Activated naive CD8-positive, alpha-beta T cell treated with anti-CD3 and anti-CD28 coated beads, Interleukin-2, amount 50 U/mL, for 24 hours (primary cell): ENCODE measurements around the gene VEGFA.
A peak's percentile ranks its signal among the peaks of the same experiment; 100 is the strongest.

Experiments used
- ATAC-seq: fragments of 150-1000 bp; cut with Tn5 transposase; one replicate; pipeline ENCODE4 v1.10.0; 2021
- DNase-seq: peaks from one replicate; pipeline ENCODE4 v3.0.0; 2021
- H3K27ac Mint-ChIP-seq: one replicate; pipeline ENCODE4 v1.8.0; 2021; ENCODE audit warnings: mild to moderate bottlenecking, mixed read lengths
- H3K27me3 Mint-ChIP-seq: one replicate; pipeline ENCODE4 v1.8.0; 2021; ENCODE audit warnings: mixed read lengths
- H3K36me3 Mint-ChIP-seq: one replicate; pipeline ENCODE4 v1.8.0; 2021; ENCODE audit warnings: low read depth, mixed read lengths
- H3K4me1 Mint-ChIP-seq: one replicate; pipeline ENCODE4 v1.8.0; 2021; ENCODE audit warnings: mixed read lengths
- H3K4me3 Mint-ChIP-seq: one replicate; pipeline ENCODE4 v1.8.0; 2021; ENCODE audit warnings: mild to moderate bottlenecking, moderate library complexity, mixed read lengths
- H3K9me3 Mint-ChIP-seq: one replicate; pipeline ENCODE4 v1.8.0; 2021; ENCODE audit warnings: mixed read lengths

The VEGFA gene

DNA sequence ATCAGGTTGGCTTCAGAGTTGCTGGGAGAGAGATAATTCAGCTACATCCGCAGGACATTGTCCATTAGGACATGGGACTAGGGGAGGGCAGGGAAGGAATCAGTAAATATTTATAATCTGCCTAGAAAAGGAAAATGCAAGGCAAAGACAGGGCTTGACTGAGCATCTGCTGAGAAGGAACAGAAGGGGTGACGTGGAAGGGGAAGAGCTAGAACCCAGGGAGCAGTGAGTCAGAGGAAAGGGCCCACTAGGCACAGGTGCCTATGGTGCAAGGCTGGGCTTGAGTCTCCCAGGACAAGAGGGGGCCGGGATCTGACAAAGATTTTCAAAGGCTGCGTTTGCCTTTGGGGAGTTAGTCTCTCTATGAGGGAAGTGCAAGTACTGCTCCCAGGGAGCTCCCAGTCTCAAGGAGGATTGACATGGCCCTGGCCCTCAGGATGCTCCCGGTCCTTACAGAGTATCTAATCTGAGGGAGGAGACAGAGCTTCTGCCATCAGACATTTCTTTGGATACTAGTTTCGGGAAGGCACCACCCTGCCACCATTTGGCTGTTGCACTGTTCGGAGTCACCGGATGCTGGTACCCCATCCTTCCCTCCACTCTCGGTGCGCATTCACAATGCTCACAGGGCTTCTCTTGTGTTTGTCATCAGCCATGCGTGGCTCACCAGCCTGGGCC lies 21.9 kb downstream of the VEGFA start:
- Mint-ChIP-seq H3K4me3 (no peak overlapping the region), H3K4me1 (no peaks in the 10 kb centered on the region), H3K9me3 (no peaks in the 10 kb centered on the region), H3K27ac (no peak overlapping the region), H3K27me3 (no peaks in the 10 kb centered on the region), H3K36me3 (no peaks in the 10 kb centered on the region)
- ATAC-seq: no peak
- DNase-seq: no peak

DNA sequence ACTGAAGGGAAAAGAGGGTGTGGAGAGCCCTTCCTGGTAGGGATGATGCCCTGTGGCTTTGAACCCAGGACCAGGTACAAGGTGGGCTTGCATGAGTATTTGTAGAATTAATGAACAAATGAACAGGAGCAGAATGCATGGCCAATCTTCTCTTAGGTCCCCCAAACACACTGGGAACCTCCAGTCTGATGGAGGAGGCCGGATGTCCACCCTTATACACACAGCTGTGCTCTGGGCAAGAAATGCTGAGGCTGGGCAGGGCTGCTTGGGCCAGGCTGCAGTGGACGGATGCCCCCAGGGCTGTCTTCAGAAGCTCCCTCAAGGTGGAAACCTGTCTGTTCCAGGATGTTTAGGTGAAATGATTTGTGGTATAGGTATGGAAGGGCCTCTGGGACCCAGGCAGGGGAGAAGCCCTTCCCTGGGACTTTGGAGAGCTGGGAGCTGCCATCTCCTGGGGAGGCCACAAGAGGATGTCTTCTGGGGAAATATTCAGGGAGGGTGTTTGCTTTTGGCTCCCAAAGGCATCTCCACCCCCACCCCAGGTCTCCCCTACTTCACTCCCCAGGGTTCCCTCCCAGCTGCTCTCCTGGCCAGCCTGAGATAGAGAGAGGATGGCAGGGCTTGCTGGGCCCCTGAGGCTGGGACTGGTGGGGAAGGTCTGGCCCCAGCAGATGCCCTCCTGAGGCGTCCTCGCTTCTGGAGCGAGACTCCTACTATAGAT lies 23.3 kb downstream of the VEGFA start:
- Mint-ChIP-seq H3K27ac (no peak overlapping the region), H3K36me3 (no peaks in the 10 kb centered on the region), H3K9me3 (no peaks in the 10 kb centered on the region), H3K4me3 (no peak overlapping the region), H3K27me3 (no peaks in the 10 kb centered on the region), H3K4me1 (no peaks in the 10 kb centered on the region)
- no peak for ATAC-seq
- DNase-seq: no peak

DNA sequence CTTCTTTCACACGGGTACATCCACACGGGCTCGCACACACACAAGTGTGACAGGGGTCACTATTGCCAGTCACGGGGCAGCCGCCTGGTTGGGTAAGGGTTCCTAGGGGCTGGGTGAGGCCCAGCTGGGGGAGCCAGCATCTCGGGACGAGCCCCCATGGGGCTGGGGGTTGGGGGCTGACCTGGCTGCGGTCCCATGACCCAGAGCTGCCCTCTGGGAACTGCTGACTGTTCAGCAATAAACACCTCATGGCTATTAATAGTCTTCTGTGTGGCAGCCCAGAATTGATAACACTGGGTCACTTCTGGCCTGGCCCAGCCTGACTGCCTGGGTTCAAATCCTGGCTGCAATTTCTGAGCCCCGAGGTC lies 23.8 kb downstream of the VEGFA start:
- Mint-ChIP-seq H3K4me3 (no peak overlapping the region), H3K4me1 (no peaks in the 10 kb centered on the region), H3K9me3 (no peaks in the 10 kb centered on the region), H3K27me3 (no peaks in the 10 kb centered on the region), H3K27ac (no peak overlapping the region), H3K36me3 (no peaks in the 10 kb centered on the region)
- no peak for ATAC-seq
- no peak for DNase-seq

DNA sequence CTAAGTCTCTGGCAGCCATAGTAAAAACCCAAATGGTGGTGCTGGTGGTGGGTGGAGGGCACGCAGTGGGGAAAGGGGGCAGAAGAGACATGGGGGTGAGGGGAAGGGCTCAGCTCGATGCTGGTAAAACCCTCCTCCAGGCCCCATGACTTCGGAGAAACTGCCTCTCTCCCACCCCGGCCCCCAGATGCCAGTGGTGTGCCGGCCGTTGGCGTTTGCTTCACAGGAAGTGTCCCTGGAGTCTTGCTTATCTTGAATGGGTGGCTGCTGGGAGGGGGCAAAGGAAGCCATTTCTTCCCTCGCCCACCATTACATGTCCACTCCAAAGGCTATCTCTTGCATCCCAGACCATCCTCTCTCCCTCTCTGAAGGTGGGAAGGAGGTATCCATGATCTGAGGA lies 25.4 kb downstream of the VEGFA start:
- no peaks in the 10 kb centered on the region for H3K27me3 Mint-ChIP-seq
- H3K27ac Mint-ChIP-seq: no peak overlapping the region
- no peak overlapping the region for H3K4me3 Mint-ChIP-seq
- ATAC-seq: no peak
- H3K36me3 Mint-ChIP-seq: no peaks in the 10 kb centered on the region
- peaks cover 2% of the 10 kb centered on the region for H3K4me1 Mint-ChIP-seq
- DNase-seq: no peak
- no peaks in the 10 kb centered on the region for H3K9me3 Mint-ChIP-seq

DNA sequence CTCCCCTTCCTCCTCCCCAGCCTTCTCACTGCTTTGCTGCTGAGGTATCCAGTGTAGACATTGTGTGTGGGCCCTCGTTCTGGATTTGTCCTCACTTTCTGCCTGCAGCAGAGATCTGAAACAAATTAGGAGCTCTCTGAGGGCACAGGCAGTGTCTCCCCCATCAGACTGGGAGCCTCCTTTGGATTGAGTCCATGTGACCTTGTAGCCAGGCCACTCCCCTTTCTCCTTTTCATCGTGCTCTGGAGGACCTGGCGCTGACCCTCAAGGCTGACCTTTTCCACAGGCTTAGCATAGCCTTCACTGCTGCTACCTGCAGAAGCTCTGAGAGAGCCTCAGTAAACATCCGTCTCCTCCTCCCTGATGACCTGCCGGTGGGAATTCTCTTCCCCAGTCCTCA lies 26.2 kb downstream of the VEGFA start:
- ATAC-seq: no peak

DNA sequence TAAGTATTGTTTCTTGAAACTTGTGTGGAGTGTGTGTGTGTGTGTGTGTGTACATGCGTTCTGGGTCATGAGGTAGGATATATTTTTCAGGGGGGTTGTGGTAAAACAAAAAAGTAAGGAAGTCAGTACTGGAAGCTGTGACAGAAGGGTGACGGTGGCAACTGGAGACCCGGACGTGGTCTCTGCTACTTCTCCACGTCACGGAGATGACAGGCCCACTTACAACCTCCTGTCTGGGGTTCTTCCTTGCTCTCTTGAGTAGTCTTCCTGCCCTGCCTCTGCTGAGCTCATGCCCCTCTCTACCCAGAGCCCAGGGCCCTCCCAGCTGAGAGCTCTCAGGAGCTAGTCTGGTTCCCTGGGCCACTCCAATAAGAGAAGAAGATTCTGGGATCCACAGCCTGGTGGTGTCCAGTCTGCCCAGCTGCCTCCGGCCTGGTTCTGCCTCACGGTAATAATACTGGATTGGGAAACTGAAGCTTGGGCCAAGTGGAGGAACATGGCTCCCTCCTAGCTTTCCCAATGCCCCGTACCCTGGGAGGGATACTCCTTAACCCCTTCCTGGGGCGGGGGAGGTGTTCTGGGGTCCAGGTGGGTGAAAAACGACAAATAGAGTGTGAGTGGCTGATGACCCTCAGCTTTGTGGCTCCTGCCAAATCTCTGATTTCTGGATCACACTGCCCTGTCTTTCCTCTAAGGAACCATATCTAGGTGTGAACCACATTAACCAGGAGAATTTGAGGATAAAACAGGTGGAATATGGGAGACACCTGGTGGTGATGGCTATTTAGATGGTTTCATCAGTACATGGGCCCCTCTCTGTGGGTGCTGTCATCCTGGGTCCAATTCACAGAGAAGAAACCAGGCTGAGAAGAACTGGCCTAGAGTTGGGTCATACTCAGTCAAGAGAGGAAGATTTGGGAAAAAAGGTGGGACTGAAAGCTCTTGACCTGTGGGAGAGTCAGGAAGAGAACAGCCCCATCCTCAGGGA lies 27.2 kb downstream of the VEGFA start:
- Mint-ChIP-seq H3K36me3 (no peaks in the 10 kb centered on the region), H3K27ac (no peak overlapping the region), H3K9me3 (no peaks in the 10 kb centered on the region), H3K27me3 (no peaks in the 10 kb centered on the region), H3K4me1 (peaks cover 2% of the 10 kb centered on the region), H3K4me3 (no peak overlapping the region)
- no peak for ATAC-seq
- no peak for DNase-seq

More for the DNA sequence above, 26.2 kb downstream of the VEGFA start:
- no peaks in the 10 kb centered on the region for H3K9me3 Mint-ChIP-seq
- no peak overlapping the region for H3K27ac Mint-ChIP-seq
- H3K27me3 Mint-ChIP-seq: no peaks in the 10 kb centered on the region
- no peak for DNase-seq
- no peak overlapping the region for H3K4me3 Mint-ChIP-seq
- H3K4me1 Mint-ChIP-seq: peaks cover 2% of the 10 kb centered on the region
- H3K36me3 Mint-ChIP-seq: no peaks in the 10 kb centered on the region

DNA sequence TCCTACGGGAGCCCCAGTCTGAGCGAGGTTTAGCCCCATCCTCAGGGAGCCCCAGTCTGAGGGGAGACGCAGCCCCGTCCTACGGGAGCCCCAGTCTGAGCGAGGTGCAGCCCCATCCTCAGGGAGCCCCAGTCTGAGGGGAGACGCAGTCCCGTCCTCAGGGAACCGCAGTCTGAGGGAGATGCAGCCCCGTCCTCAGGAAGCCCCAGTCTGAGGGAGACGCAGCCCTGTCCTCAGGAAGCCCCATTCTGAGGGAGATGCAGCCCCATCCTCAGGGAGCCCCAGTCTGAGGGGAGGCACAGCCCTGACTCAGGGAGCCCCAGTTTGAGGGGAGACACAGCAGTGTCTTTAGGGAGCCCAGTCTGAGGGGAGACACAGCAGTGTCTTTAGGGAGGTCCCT lies 27.9 kb downstream of the VEGFA start:
- Mint-ChIP-seq H3K4me1 (peaks cover 2% of the 10 kb centered on the region), H3K27me3 (no peaks in the 10 kb centered on the region), H3K36me3 (no peaks in the 10 kb centered on the region), H3K4me3 (no peak overlapping the region), H3K27ac (no peak overlapping the region), H3K9me3 (no peaks in the 10 kb centered on the region)
- no peak for DNase-seq
- ATAC-seq: no peak

DNA sequence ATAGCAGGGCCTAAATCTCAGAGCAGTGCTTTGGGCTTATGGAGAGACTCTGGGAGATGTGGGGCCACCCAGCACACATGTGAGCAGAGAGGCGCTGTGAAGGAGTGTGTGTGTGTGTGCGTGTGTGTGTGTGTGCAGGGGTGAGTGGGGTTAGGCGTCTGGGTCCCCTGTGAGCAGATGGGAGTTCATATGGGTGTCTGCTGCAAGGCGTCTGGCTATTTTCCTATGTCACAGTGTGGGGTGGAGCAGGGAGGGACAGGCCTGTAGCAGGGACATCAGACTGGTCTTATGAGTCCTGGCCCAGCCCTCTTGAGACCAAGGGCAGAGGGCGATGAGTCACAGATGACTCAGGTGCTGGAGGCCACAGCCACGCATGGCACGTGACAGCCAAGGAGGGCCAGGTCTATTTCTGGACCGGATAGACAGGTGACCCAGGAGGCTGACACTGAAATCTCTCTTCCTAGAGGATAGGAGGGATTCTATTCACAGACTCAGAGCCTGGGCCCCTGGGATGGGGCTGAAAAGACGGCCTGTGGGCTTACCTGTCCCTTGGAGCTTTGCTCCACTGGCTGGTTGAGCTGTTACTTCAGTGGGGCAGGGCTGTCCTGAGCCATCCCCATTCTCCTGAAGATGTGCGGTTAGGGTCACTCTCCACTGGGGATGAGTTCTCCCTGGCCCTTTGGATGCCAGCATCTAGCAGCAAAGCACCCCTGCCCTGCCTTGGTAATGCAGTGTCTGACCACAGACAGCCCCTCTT lies 28.9 kb downstream of the VEGFA start:
- Mint-ChIP-seq H3K36me3 (no peaks in the 10 kb centered on the region), H3K27ac (no peak overlapping the region), H3K9me3 (no peaks in the 10 kb centered on the region), H3K27me3 (no peaks in the 10 kb centered on the region), H3K4me3 (no peak overlapping the region), H3K4me1 (peaks cover 2% of the 10 kb centered on the region)
- no peak for DNase-seq
- ATAC-seq: peak; percentile 59

DNA sequence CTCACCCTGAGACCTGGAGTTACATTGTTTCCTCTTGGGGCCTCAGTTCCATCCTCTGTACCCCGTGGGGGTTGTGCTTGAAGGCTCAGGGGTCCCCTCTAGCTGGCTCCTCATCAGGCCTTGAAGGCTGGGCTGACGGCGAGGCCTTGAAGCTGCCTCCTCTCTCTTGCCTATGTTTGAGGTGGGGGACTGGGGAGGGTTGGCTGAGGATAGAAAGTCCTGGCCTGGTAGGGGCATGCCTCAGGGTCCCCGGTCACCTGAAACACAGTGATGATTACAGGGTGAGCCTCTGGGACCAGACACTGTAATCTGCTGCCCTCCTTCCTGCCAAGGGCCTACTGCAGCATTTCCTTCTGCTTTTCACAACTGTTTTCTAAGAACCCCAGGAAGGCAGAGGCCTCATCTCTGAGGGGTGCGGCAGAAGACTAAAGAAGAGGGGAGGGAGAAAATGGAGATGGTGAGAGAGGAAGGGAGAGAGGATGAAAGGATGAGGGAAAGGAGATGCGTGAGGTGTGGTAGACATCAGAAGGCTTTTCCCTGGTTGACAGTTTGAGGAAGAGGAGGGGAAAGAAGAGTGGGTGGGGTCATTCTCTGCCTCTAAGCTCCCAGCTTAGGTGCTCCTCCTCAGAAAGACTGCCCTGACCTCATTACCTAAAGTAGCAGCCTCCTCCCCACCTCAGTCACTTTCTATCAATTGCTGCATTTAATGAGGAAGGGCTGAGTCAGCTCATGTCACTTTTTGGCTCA lies 29.7 kb downstream of the VEGFA start:
- peaks cover 2% of the 10 kb centered on the region for H3K4me1 Mint-ChIP-seq
- no peaks in the 10 kb centered on the region for H3K9me3 Mint-ChIP-seq
- H3K27ac Mint-ChIP-seq: no peak overlapping the region
- DNase-seq: no peak
- H3K27me3 Mint-ChIP-seq: no peaks in the 10 kb centered on the region
- no peak overlapping the region for H3K4me3 Mint-ChIP-seq
- H3K36me3 Mint-ChIP-seq: no peaks in the 10 kb centered on the region
- ATAC-seq: no peak

DNA sequence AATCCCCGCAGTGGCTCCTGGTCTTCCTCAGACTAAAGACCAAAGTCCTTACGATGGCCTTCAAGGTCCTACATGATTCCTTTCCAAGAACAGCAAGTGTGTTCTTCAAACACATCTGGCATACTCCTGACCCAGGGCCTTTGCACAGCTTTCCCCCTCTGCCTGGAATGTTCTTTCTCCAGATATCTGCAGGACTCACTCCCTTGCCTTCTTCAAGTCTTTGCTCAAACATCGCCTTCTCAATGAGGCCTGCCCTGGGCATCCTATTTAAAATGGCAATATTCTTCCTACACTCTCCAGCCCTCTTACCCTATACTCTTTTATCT lies 30.2 kb downstream of the VEGFA start:
- DNase-seq (no peak), ATAC-seq (no peak)
- no peaks in the 10 kb centered on the region for H3K9me3 Mint-ChIP-seq
- H3K36me3 Mint-ChIP-seq: no peaks in the 10 kb centered on the region
- H3K4me3 Mint-ChIP-seq: no peak overlapping the region
- H3K27me3 Mint-ChIP-seq: no peaks in the 10 kb centered on the region
- H3K4me1 Mint-ChIP-seq: peaks cover 2% of the 10 kb centered on the region
- no peak overlapping the region for H3K27ac Mint-ChIP-seq

DNA sequence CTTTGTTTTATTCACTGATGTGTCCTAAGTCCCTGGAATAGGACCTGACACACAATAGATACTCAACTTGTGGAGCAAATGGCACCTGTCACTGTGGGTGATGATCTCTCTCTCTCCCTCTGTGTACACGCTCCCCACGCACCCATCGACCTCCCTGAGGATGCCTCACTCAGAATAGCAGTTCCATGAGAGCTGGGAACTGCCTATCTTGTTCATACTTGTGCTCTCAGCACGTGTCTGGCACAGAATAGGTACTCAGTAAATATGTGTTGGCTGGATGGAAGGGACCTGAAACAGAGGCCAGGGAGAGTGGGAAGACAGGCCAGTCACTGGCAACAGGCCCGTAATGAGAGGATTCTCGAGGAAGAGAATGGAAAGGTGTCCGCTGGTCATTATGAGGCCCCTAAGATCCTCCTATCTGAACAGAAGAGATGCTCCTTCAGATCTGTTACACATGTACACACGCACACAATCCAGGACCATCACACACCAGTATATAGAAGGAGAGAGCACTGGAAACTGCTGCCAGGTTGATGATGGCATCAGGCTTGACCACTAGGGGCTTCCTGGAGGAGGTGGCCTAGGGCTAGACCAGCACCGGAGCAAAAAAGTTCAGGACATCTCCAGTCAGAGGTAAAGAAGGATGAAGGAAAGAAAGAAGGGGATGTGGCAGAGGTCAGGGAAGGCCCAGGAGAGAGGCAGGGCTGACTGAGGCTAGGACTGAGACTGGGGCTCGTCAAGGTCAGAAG lies 30.9 kb downstream of the VEGFA start:
- Mint-ChIP-seq H3K4me1 (peaks cover 2% of the 10 kb centered on the region), H3K9me3 (no peaks in the 10 kb centered on the region), H3K36me3 (no peaks in the 10 kb centered on the region), H3K27ac (no peak overlapping the region), H3K4me3 (no peak overlapping the region), H3K27me3 (no peaks in the 10 kb centered on the region)
- no peak for ATAC-seq
- no peak for DNase-seq

DNA sequence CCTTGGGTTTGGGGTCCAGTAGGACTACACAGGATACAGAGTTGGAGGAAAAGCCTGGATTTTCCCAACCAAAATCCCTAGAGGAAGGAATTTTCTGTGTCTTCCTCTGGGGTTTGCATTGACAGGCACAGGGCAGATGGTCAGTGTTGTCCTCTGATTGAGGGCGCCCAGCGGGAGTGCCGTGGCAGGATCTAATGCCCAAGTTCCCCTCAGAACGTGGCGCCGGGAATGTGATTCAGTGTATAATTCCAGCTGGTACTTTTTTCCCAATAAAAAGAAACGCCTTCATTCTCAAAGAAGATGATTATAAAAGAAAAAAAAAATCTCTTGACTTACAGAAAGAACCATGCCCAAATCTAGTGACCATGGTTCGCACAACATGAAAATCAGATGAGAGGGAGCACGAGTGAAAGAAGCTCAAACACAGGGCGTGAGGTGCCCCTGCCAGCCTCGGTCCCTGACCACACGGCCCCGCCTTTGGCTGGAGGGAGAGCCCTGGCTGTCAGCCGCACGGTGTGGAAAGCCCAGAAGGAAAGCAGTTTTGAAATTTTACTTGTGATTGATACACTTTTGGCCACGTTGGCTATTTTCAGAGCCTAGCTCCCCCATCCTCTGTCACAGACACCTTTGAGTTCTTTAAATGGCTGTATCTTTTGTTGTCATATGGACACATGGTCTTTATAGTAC lies 31.6 kb downstream of the VEGFA start:
- Mint-ChIP-seq H3K27me3 (no peaks in the 10 kb centered on the region), H3K4me3 (no peak overlapping the region), H3K9me3 (no peaks in the 10 kb centered on the region), H3K27ac (no peak overlapping the region), H3K36me3 (no peaks in the 10 kb centered on the region), H3K4me1 (peaks cover 2% of the 10 kb centered on the region)
- DNase-seq (no peak), ATAC-seq (no peak)
